ENCODE results near the gene CCDC12.
A peak's percentile ranks its signal among the peaks of the same experiment; 100 is the strongest.

The CCDC12 gene

GRCh38 chr3:46923559-46924350, 52.8 kb downstream of the CCDC12 start:
- TF ChIP-seq CTCF (IDR thresholded peaks at IDR 0.05; ENCODE audit: insufficient read depth, low read length) (peak; percentile 31), POLR2AphosphoS5 (IDR thresholded peaks at IDR 0.05; ENCODE audit: low read depth) (no peak), REST (IDR thresholded peaks at IDR 0.05; ENCODE audit: insufficient replicate concordance, low read depth) (no peak)
- peak in 1 of 2 experiments; percentile 37 for DNase-seq (ENCODE audit: low read depth in 1 of 2, low spot score in 1 of 2)

GRCh38 chr3:46922871-46923558, 53.5 kb downstream of the CCDC12 start:
- no peak overlapping the region for H3K4me3 ChIP-seq (replicated peaks; ENCODE audit: insufficient read depth, low read length)
- H3K27me3 ChIP-seq (ENCODE audit: insufficient read depth, poor library complexity, severe bottlenecking) = no peaks in the 10 kb centered on the region
- no peak overlapping the region for H3K27ac ChIP-seq (replicated peaks)
- DNase-seq (ENCODE audit: low read depth in 1 of 2, low spot score in 1 of 2) = no peak
- no peak for TF ChIP-seq POLR2AphosphoS5 (IDR thresholded peaks at IDR 0.05; ENCODE audit: low read depth)

More at GRCh38 chr3:46923559-46924350, 52.8 kb downstream of the CCDC12 start:
- no peak overlapping the region for H3K4me3 ChIP-seq (replicated peaks; ENCODE audit: insufficient read depth, low read length)
- no peaks in the 10 kb centered on the region for H3K27me3 ChIP-seq (ENCODE audit: insufficient read depth, poor library complexity, severe bottlenecking)
- H3K27ac ChIP-seq (replicated peaks) = no peak overlapping the region

GRCh38 chr3:46922426-46922825, 54.1 kb downstream of the CCDC12 start:
- no peak for DNase-seq (ENCODE audit: low read depth in 1 of 2, low spot score in 1 of 2)
- no peaks in the 10 kb centered on the region for H3K27me3 ChIP-seq (ENCODE audit: insufficient read depth, poor library complexity, severe bottlenecking)
- TF ChIP-seq REST (IDR thresholded peaks at IDR 0.05; ENCODE audit: insufficient replicate concordance, low read depth) = no peak
- no peak for TF ChIP-seq GABPA (IDR thresholded peaks at IDR 0.05; ENCODE audit: low read depth)
- no peak for TF ChIP-seq SPI1 (IDR thresholded peaks at IDR 0.05; ENCODE audit: borderline replicate concordance, low read depth)
- no peak for TF ChIP-seq CTCF (IDR thresholded peaks at IDR 0.05; ENCODE audit: insufficient read depth, low read length)
- TF ChIP-seq POLR2AphosphoS5 (IDR thresholded peaks at IDR 0.05; ENCODE audit: low read depth) = no peak
- H3K4me3 ChIP-seq (replicated peaks; ENCODE audit: insufficient read depth, low read length) = no peak overlapping the region
- H3K27ac ChIP-seq (replicated peaks) = no peak overlapping the region

GRCh38 chr3:46921871-46922271, 54.7 kb downstream of the CCDC12 start:
- DNase-seq (ENCODE audit: low read depth in 1 of 2, low spot score in 1 of 2) = no peak
- no peaks in the 10 kb centered on the region for H3K27me3 ChIP-seq (ENCODE audit: insufficient read depth, poor library complexity, severe bottlenecking)
- no peak overlapping the region for H3K4me3 ChIP-seq (replicated peaks; ENCODE audit: insufficient read depth, low read length)
- TF ChIP-seq POLR2AphosphoS5 (IDR thresholded peaks at IDR 0.05; ENCODE audit: low read depth) = no peak
- no peak for TF ChIP-seq REST (IDR thresholded peaks at IDR 0.05; ENCODE audit: insufficient replicate concordance, low read depth)
- no peak for TF ChIP-seq GABPA (IDR thresholded peaks at IDR 0.05; ENCODE audit: low read depth)
- TF ChIP-seq SPI1 (IDR thresholded peaks at IDR 0.05; ENCODE audit: borderline replicate concordance, low read depth) = no peak
- TF ChIP-seq CTCF (IDR thresholded peaks at IDR 0.05; ENCODE audit: insufficient read depth, low read length) = no peak
- H3K27ac ChIP-seq (replicated peaks) = no peak overlapping the region

Data from HL-60 (cell line).